H1 (cell line): Measurements from ENCODE around the gene RUFY4. TPM values are rescaled to one million over a fixed set of nuclear protein-coding genes. Genes with fewer than 3 reads are reported as not detected.

ENCODE experiments used
- CTCF ChIA-PET: fragments of 300-600 bp; sonication (Branson Sonifier 250); formaldehyde crosslinking; loops from one replicate; lab custom pipeline; 2021; ENCODE audit not compliant: partially characterized antibody; lab: Charles Lee
- POLR2A ChIA-PET: fragments of 300-600 bp; sonication (Branson Sonifier 250); formaldehyde crosslinking; loops from one replicate; lab custom pipeline; 2021; ENCODE audit warnings: inconsistent platforms; ENCODE audit not compliant: partially characterized antibody; lab: Charles Lee
- DNase-seq, 2 experiments: peaks; one replicate each; pipeline versions ENCODE4 v3.0.0 to v3.0.0-alpha.2; 2010 to 2022; ENCODE audit warnings: low spot score in 2 of 2, low read depth in 1 of 2, mixed read lengths in 1 of 2
- FAIRE-seq: peaks from 2 replicates; lab custom pipeline; 2011; peaks lifted over from hg19 to GRCh38; lab: Jason Lieb, UNC
- H2AFZ ChIP-seq: 2 replicates; pipeline ENCODE4 v1.8.1; 2012; ENCODE audit warnings: low read length, inconsistent platforms
- H2AK5ac ChIP-seq: 2 replicates; pipeline ENCODE4 v1.6.1; 2013; ENCODE audit warnings: low read depth, low read length
- H2BK120ac ChIP-seq: replicated peaks from 2 replicates; pipeline ENCODE3; 2013; ENCODE audit warnings: low read depth, low read length, inconsistent platforms
- H2BK12ac ChIP-seq: 2 replicates; pipeline ENCODE4 v1.6.1; 2013; ENCODE audit warnings: low read depth, low read length
- H2BK15ac ChIP-seq: 2 replicates; pipeline ENCODE4 v1.6.1; 2013; ENCODE audit warnings: low read length
- H2BK20ac ChIP-seq: 2 replicates; pipeline ENCODE4 v1.6.1; 2013; ENCODE audit warnings: low read length
- H2BK5ac ChIP-seq: 2 replicates; pipeline ENCODE4 v1.6.1; 2013; ENCODE audit warnings: low read depth, low read length
- H3K14ac ChIP-seq: 2 replicates; pipeline ENCODE4 v1.6.1; 2013; ENCODE audit warnings: inconsistent platforms; ENCODE audit not compliant: insufficient read length
- H3K18ac ChIP-seq: 2 replicates; pipeline ENCODE4 v1.6.1; 2013; ENCODE audit warnings: low read length; ENCODE audit errors: extremely low read depth
- H3K23ac ChIP-seq: 2 replicates; pipeline ENCODE4 v1.6.1; 2013; ENCODE audit warnings: inconsistent platforms; ENCODE audit not compliant: insufficient read length
- H3K23me2 ChIP-seq: 2 replicates; pipeline ENCODE4 v1.6.1; 2013; ENCODE audit warnings: low read depth, low read length
- H3K27ac ChIP-seq: 2 replicates; pipeline ENCODE4 v1.6.1; 2011; ENCODE audit warnings: low read depth, low read length, inconsistent platforms
- H3K27me3 ChIP-seq, 4 experiments: replicated peaks in 1 of 4; 1 replicate in 1 of 4; 2 replicates in 3 of 4; pipeline versions ENCODE4 v1.6.1 to v1.8.1; 2011 to 2013; ENCODE audit warnings: low read length in 3 of 4, mild to moderate bottlenecking in 3 of 4, inconsistent platforms in 2 of 4, mixed read lengths in 2 of 4, moderate library complexity in 1 of 4; ENCODE audit not compliant: control insufficient read depth in 3 of 4, insufficient read depth in 3 of 4; ENCODE audit errors: extremely low read depth in 1 of 4
- H3K36me3 ChIP-seq, 4 experiments: 2 replicates each; pipeline versions ENCODE4 v1.6.1 to v1.8.1; 2011 to 2013; ENCODE audit warnings: mild to moderate bottlenecking in 4 of 4, low read length in 3 of 4, moderate library complexity in 2 of 4, control low read depth in 1 of 4, inconsistent platforms in 1 of 4; ENCODE audit not compliant: insufficient read depth in 4 of 4, control insufficient read depth in 2 of 4
- H3K4ac ChIP-seq: replicated peaks from 2 replicates; pipeline ENCODE3; 2013; ENCODE audit warnings: low read length, low read depth, mixed read lengths, inconsistent platforms; ENCODE audit not compliant: insufficient read length
- H3K4me1 ChIP-seq, 4 experiments: replicated peaks in 1 of 4; 1 replicate in 1 of 4; 2 replicates in 3 of 4; pipeline versions ENCODE4 v1.6.1 to v1.8.1; 2011 to 2013; ENCODE audit warnings: low read length in 3 of 4, inconsistent platforms in 2 of 4, mixed read lengths in 1 of 4; ENCODE audit not compliant: insufficient read depth in 4 of 4, control insufficient read depth in 3 of 4
- H3K4me2 ChIP-seq, 2 experiments: 2 replicates each; pipeline versions ENCODE4 v1.6.1 to v1.8.1; 2011 to 2013; ENCODE audit warnings: low read depth in 2 of 2, low read length in 2 of 2, control low read depth in 1 of 2, inconsistent platforms in 1 of 2, mild to moderate bottlenecking in 1 of 2; ENCODE audit not compliant: insufficient read depth in 1 of 2
- H3K4me3 ChIP-seq, 4 experiments: fragments of 200-600, 300-600 bp in 1 of 4; sonication (generic), shearing (Covaris generic), sonication (Bioruptor Twin) in 1 of 4; 2 replicates each; pipeline versions ENCODE4 v1.5.1 to v1.8.1; 2011 to 2016; ENCODE audit warnings: low read length in 4 of 4, low read depth in 3 of 4, control low read depth in 2 of 4, inconsistent platforms in 2 of 4, mild to moderate bottlenecking in 2 of 4, mixed read lengths in 1 of 4, moderate library complexity in 1 of 4; ENCODE audit not compliant: insufficient read depth in 2 of 4; ENCODE audit errors: extremely low read depth in 1 of 4
- H3K56ac ChIP-seq: replicated peaks from 2 replicates; pipeline ENCODE3; 2013; ENCODE audit warnings: low read depth, mild to moderate bottlenecking, mixed read lengths, low read length, inconsistent platforms; ENCODE audit not compliant: insufficient read length
- H3K79me1 ChIP-seq: 2 replicates; pipeline ENCODE4 v1.6.1; 2013; ENCODE audit warnings: low read depth, low read length, control low read depth
- H3K79me2 ChIP-seq, 2 experiments: 2 replicates each; pipeline versions ENCODE4 v1.6.1 to v1.8.1; 2012 to 2013; ENCODE audit warnings: low read length in 2 of 2, mild to moderate bottlenecking in 2 of 2, inconsistent platforms in 1 of 2; ENCODE audit not compliant: insufficient read depth in 2 of 2, control insufficient read depth in 1 of 2
- H3K9ac ChIP-seq, 4 experiments: replicated peaks in 1 of 4; 1 replicate in 1 of 4; 2 replicates in 3 of 4; pipeline versions ENCODE4 v1.6.1 to v1.8.1; 2011 to 2013; ENCODE audit warnings: low read depth in 3 of 4, low read length in 3 of 4, control low read depth in 2 of 4, mild to moderate bottlenecking in 2 of 4, moderate library complexity in 2 of 4, inconsistent platforms in 1 of 4; ENCODE audit errors: extremely low read depth in 1 of 4
- H3K9me3 ChIP-seq, 2 experiments: 2 replicates each; pipeline versions ENCODE4 v1.6.1 to v1.8.1; 2012 to 2013; ENCODE audit warnings: mild to moderate bottlenecking in 2 of 2, moderate library complexity in 2 of 2, control low read depth in 1 of 2, inconsistent platforms in 1 of 2, low read depth in 1 of 2, low read length in 1 of 2, mixed read lengths in 1 of 2; ENCODE audit not compliant: insufficient read depth in 2 of 2
- H4K20me1 ChIP-seq, 2 experiments: replicated peaks in 1 of 2; 2 replicates each; pipeline versions ENCODE3 to v1.8.1; 2011 to 2013; ENCODE audit warnings: inconsistent platforms in 2 of 2, low read length in 2 of 2, mild to moderate bottlenecking in 1 of 2; ENCODE audit not compliant: insufficient read depth in 2 of 2, control insufficient read depth in 1 of 2
- H4K5ac ChIP-seq: 2 replicates; pipeline ENCODE4 v1.6.1; 2013; ENCODE audit warnings: low read length, low read depth, mixed read lengths, inconsistent platforms; ENCODE audit not compliant: insufficient read length
- H4K8ac ChIP-seq: 2 replicates; pipeline ENCODE4 v1.8.0; 2013; ENCODE audit warnings: mild to moderate bottlenecking, moderate library complexity, low read length, inconsistent platforms; ENCODE audit not compliant: insufficient read depth; ENCODE audit errors: extremely low read depth
- H4K91ac ChIP-seq: replicated peaks from 2 replicates; pipeline ENCODE3; 2013; ENCODE audit warnings: low read length, mixed read lengths, inconsistent platforms; ENCODE audit not compliant: insufficient read length
- E2F6 ChIP-seq: IDR thresholded peaks from 2 replicates; pipeline ENCODE4 v1.6.1; 2012; ENCODE audit warnings: inconsistent platforms
- EZH2 ChIP-seq: fragments of 200-600 bp; sonication (generic); IDR thresholded peaks from 2 replicates; pipeline ENCODE4 v1.7.1; 2012; ENCODE audit warnings: low read depth, mild to moderate bottlenecking, moderate library complexity, low read length, inconsistent platforms; ENCODE audit not compliant: severe bottlenecking
- JUN ChIP-seq: IDR thresholded peaks from 2 replicates; pipeline ENCODE4 v1.6.1; 2011; ENCODE audit warnings: low read depth, mild to moderate bottlenecking, improper control_type of control experiment, low read length
- POU5F1 ChIP-seq: IDR thresholded peaks from 2 replicates; pipeline ENCODE4 v1.6.1; 2011; ENCODE audit warnings: low read depth, mild to moderate bottlenecking, low read length, moderate library complexity
- RAD21 ChIP-seq, 2 experiments: IDR thresholded peaks in 1 of 2; conservative IDR thresholded peaks in 1 of 2; 2 replicates each; pipeline ENCODE4 v1.6.1; 2011; ENCODE audit warnings: low read depth in 2 of 2, low read length in 2 of 2, improper control_type of control experiment in 1 of 2, inconsistent platforms in 1 of 2, mild to moderate bottlenecking in 1 of 2, moderate library complexity in 1 of 2
- SP1 ChIP-seq: IDR thresholded peaks from 2 replicates; pipeline ENCODE4 v1.6.1; 2011; ENCODE audit warnings: low read depth, low read length
- WGBS, 2 experiments: shearing (Covaris generic) in 1 of 2; methylation state at CpG; one replicate each; pipeline versions ENCODE4 v1.1.6 to v1.1.7; 2013 to 2015; ENCODE audit warnings: low lambda C conversion rate in 2 of 2, mixed read lengths in 2 of 2, inconsistent platforms in 1 of 2, low coverage in 1 of 2, missing lambda C conversion rate in 1 of 2; ENCODE audit not compliant: insufficient replicate concordance in 2 of 2, insufficient coverage in 1 of 2, insufficient read length in 1 of 2; ENCODE audit errors: extremely low coverage in 1 of 2, missing lambda C conversion rate in 1 of 2; 5-methylcytosine and 5-hydroxymethylcytosine counted together
- polyA plus RNA-seq, 7 experiments: library from polyadenylated mRNA; depleted of rRNA in 3 of 7; stranded (reverse) in 5 of 7; unstranded in 2 of 7; fragments of >200 nt in 5 of 7; fragments of 200-250 nt in 2 of 7; gene quantifications; 1 replicate in 5 of 7; 2 replicates in 1 of 7; 4 replicates in 1 of 7; pipeline versions ENCODE4 v1.2.1 to v1.2.3, GENCODE V29; 2011 to 2013; ENCODE audit warnings: missing spikeins in 2 of 7, mixed read lengths in 2 of 7
- total RNA-seq: library from RNA; stranded (reverse); fragmentation: NEBNext Ultra II Directional; extraction: Animal tissue kit (Norgen Biotek cat#: 25700); gene quantifications from 2 replicates; pipeline ENCODE4 v1.2.1, GENCODE V29; 2021

RUFY4 gene
- total and polyA plus RNA-seq, 2 of the 8 experiments (the other 6 are each of a cell fraction or from before 2014, with no cell fraction given): 0.32 to 0.38 TPM

- TF ChIP-seq EZH2 (no peak), RAD21 (IDR thresholded peaks at IDR 0.05 in 1 of 2, conservative IDR thresholded peaks at IDR 0.05 in 1 of 2; ENCODE audit: low read depth in 2 of 2, low read length in 2 of 2) (no peak), POU5F1 (no peak), SP1 (no peak), JUN (no peak), E2F6 (no peak)
- TF ChIP-seq, all 59 proteins: peak for 0
- DNase-seq (no peak), FAIRE-seq (no peak)
- H3K56ac ChIP-seq: no peak overlapping the region
- no peak overlapping the region for H2BK120ac ChIP-seq
- H3K23ac ChIP-seq: no peak overlapping the region
- no peak overlapping the region for H4K5ac ChIP-seq
- H3K4me1 ChIP-seq: peaks cover 0 to 16% (median 5%) of the 10 kb centered on the region in 4 experiments; a peak in 6 of 7 replicates
- 77% methylated on average over 12 of the region's 12 CpGs; no CpG with 5 or more reads in 1 of the 2 experiments for WGBS, 2 experiments
- no peaks in the 10 kb centered on the region for H3K23me2 ChIP-seq
- H4K91ac ChIP-seq: no peak overlapping the region
- no peaks in the 10 kb centered on the region for H3K79me2 ChIP-seq
- CTCF ChIA-PET: interaction anchor here (1.0 to 5.5 kb wide), 7 partner anchors 10 to 236 kb away, joined by 3 to 22 read pairs (median 4); no protein-coding TSS in a partner anchor
- H3K14ac ChIP-seq: no peak overlapping the region
- no peaks in the 10 kb centered on the region for H3K9me3 ChIP-seq
- H2BK5ac ChIP-seq: no peak overlapping the region
- H3K36me3 ChIP-seq: no peaks in the 10 kb centered on the region
- H2AK5ac ChIP-seq: no peak overlapping the region
- no peak overlapping the region for H3K4me3 ChIP-seq
- no peaks in the 10 kb centered on the region; the same call in 1 of the 2 replicates for H3K79me1 ChIP-seq
- H2BK12ac ChIP-seq: peak overlapping the region; percentile 77; the same call in 1 of the 2 replicates
- no peak overlapping the region for H3K27ac ChIP-seq
- H2BK20ac ChIP-seq: no peak overlapping the region
- no peak overlapping the region for H2AFZ ChIP-seq
- H4K8ac ChIP-seq: no peak overlapping the region; the same call in 1 of the 2 replicates
- no peaks in the 10 kb centered on the region for H4K20me1 ChIP-seq
- H3K27me3 ChIP-seq: no peaks in the 10 kb centered on the region
- no peak overlapping the region for H3K4ac ChIP-seq
- no peak overlapping the region for H3K9ac ChIP-seq
- peak overlapping the region; percentile 48; the same call in 1 of the 2 replicates for H3K18ac ChIP-seq
- POLR2A ChIA-PET: no interaction called here
- peak overlapping the region; percentile 75; the same call in 1 of the 2 replicates for H2BK15ac ChIP-seq
- no peak overlapping the region for H3K4me2 ChIP-seq
Measured at GRCh38 chr2:218021536-218022071, 47.4 kb upstream of the RUFY4 start.
